H1 (cell line): ENCODE measurements around the gene TRMT2B. TPM values are rescaled to one million over a fixed set of nuclear protein-coding genes. Genes with fewer than 3 reads are reported as not detected.

Experiments
- BACH1 ChIP-seq: IDR thresholded peaks from 2 replicates; pipeline ENCODE4 v1.6.1; 2012; ENCODE audit warnings: low read length, improper control_type of control experiment
- CBX8 ChIP-seq: fragments of 300-800, 300-1000 bp; sonication (generic); IDR thresholded peaks from 2 replicates; pipeline ENCODE4 v1.7.1; 2016; ENCODE audit warnings: low read depth, low read length, borderline replicate concordance
- CHD1 ChIP-seq: IDR thresholded peaks from 2 replicates; pipeline ENCODE4 v1.6.1; 2012; ENCODE audit warnings: low read depth, low read length, improper control_type of control experiment
- JUND ChIP-seq: IDR thresholded peaks from 2 replicates; pipeline ENCODE4 v1.6.1; 2011; ENCODE audit warnings: mild to moderate bottlenecking, improper control_type of control experiment, low read length
- PHF8 ChIP-seq: fragments of 200-600 bp; sonication (generic); conservative IDR thresholded peaks from 2 replicates; pipeline ENCODE4 v1.7.1; 2012; ENCODE audit warnings: low read depth, mild to moderate bottlenecking, inconsistent platforms, low read length, moderate library complexity
- POLR2A ChIP-seq, 2 experiments: IDR thresholded peaks; 1 replicate in 1 of 2; 2 replicates in 1 of 2; pipeline ENCODE4 v1.6.1; 2011; ENCODE audit warnings: low read depth in 2 of 2, low read length in 2 of 2, mild to moderate bottlenecking in 2 of 2; ENCODE audit errors: control extremely low read depth in 1 of 2
- POU5F1 ChIP-seq: IDR thresholded peaks from 2 replicates; pipeline ENCODE4 v1.6.1; 2011; ENCODE audit warnings: low read depth, mild to moderate bottlenecking, low read length, moderate library complexity
- TCF12 ChIP-seq: IDR thresholded peaks from 2 replicates; pipeline ENCODE4 v1.6.1; 2011; ENCODE audit warnings: low read depth, mild to moderate bottlenecking, low read length
- polyA plus RNA-seq, 7 experiments: library from polyadenylated mRNA; depleted of rRNA in 3 of 7; stranded (reverse) in 5 of 7; unstranded in 2 of 7; fragments of >200 nt in 5 of 7; fragments of 200-250 nt in 2 of 7; gene quantifications; 1 replicate in 5 of 7; 2 replicates in 1 of 7; 4 replicates in 1 of 7; pipeline versions ENCODE4 v1.2.1 to v1.2.3, GENCODE V29; 2011 to 2013; ENCODE audit warnings: missing spikeins in 2 of 7, mixed read lengths in 2 of 7
- total RNA-seq: library from RNA; stranded (reverse); fragmentation: NEBNext Ultra II Directional; extraction: Animal tissue kit (Norgen Biotek cat#: 25700); gene quantifications from 2 replicates; pipeline ENCODE4 v1.2.1, GENCODE V29; 2021
- TF ChIP-seq, protein P1 (sequence below): IDR thresholded peaks from 2 replicates; pipeline ENCODE4 v1.6.1; 2011; ENCODE audit warnings: low read length, improper control_type of control experiment
- TF ChIP-seq, protein P2 (sequence below): IDR thresholded peaks from 2 replicates; pipeline ENCODE4 v1.6.1; 2012; ENCODE audit warnings: low read length, inconsistent platforms

Gene TRMT2B
- total and polyA plus RNA-seq, 2 of the 8 experiments (the other 6 are each of a cell fraction or from before 2014, with no cell fraction given): 12.1 to 12.4 TPM

GRCh38 chrX:101080326-101081124, 28.6 kb upstream of the TRMT2B start (continued):
- no peak for TF ChIP-seq JUND
- TF ChIP-seq CHD1: no peak
- TF ChIP-seq CBX8: no peak
- TF ChIP-seq POLR2A (IDR thresholded peaks at IDR 0.05; ENCODE audit: control extremely low read depth in 1 of 2, low read depth in 2 of 2, low read length in 2 of 2): no peak
- TF ChIP-seq, protein P1, sequence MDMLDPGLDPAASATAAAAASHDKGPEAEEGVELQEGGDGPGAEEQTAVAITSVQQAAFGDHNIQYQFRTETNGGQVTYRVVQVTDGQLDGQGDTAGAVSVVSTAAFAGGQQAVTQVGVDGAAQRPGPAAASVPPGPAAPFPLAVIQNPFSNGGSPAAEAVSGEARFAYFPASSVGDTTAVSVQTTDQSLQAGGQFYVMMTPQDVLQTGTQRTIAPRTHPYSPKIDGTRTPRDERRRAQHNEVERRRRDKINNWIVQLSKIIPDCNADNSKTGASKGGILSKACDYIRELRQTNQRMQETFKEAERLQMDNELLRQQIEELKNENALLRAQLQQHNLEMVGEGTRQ: no peak
- TF ChIP-seq, protein P2, sequence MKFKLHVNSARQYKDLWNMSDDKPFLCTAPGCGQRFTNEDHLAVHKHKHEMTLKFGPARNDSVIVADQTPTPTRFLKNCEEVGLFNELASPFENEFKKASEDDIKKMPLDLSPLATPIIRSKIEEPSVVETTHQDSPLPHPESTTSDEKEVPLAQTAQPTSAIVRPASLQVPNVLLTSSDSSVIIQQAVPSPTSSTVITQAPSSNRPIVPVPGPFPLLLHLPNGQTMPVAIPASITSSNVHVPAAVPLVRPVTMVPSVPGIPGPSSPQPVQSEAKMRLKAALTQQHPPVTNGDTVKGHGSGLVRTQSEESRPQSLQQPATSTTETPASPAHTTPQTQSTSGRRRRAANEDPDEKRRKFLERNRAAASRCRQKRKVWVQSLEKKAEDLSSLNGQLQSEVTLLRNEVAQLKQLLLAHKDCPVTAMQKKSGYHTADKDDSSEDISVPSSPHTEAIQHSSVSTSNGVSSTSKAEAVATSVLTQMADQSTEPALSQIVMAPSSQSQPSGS: no peak
- no peak for TF ChIP-seq TCF12
- TF ChIP-seq PHF8: no peak
- no peak for TF ChIP-seq BACH1
- no peak for TF ChIP-seq POU5F1
- TF ChIP-seq, all 59 proteins: peak for 0
